Ovary (tissue), 3 donors: ENCODE results near the gene SDHAF2.

Source experiments
- POLR2A ChIP-seq: fragments of 450-650 bp; IDR thresholded peaks from one replicate; pipeline ENCODE4 v1.6.1; 2017; ENCODE audit warnings: antibody characterized with exemption, mild to moderate bottlenecking, moderate library complexity
- TF ChIP-seq, protein P1 (sequence below), 3 donors: fragments of 450-650 bp in 2 of 3; fragments of 200-600 bp in 1 of 3; IDR thresholded peaks; one replicate each; pipeline versions ENCODE4 v1.5.1 to v1.8.0; 2016 to 2022; ENCODE audit warnings: antibody characterized with exemption in 3 of 3, mild to moderate bottlenecking in 1 of 3
- donor health status: DM: no; HTN: no; CAD: no.

DNA sequence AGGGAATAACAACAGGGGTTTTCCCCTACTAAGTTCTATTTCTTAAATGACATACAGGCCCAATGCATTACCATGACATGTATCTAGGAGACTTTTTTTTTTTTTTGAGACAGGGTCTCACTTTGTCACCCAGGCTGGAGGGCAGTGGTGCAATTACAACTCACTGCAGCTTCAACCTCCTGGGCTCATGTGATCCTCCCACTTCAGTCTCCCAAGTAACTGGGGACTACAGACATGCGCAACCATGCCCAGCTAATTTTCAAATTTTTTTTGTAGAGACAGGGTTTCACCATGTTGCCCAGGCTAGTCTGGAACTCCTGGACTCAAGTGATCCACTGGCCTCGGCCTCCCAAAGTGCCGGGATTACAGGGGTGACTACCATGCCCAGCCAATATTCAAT is 7.7 kb upstream of the SDHAF2 start:
- TF ChIP-seq, protein P1, sequence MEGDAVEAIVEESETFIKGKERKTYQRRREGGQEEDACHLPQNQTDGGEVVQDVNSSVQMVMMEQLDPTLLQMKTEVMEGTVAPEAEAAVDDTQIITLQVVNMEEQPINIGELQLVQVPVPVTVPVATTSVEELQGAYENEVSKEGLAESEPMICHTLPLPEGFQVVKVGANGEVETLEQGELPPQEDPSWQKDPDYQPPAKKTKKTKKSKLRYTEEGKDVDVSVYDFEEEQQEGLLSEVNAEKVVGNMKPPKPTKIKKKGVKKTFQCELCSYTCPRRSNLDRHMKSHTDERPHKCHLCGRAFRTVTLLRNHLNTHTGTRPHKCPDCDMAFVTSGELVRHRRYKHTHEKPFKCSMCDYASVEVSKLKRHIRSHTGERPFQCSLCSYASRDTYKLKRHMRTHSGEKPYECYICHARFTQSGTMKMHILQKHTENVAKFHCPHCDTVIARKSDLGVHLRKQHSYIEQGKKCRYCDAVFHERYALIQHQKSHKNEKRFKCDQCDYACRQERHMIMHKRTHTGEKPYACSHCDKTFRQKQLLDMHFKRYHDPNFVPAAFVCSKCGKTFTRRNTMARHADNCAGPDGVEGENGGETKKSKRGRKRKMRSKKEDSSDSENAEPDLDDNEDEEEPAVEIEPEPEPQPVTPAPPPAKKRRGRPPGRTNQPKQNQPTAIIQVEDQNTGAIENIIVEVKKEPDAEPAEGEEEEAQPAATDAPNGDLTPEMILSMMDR (IDR thresholded peaks at IDR 0.05), result no peak
- no peak for TF ChIP-seq POLR2A
